ENCODE measurements around the gene ZNF528.

The ZNF528 gene

GRCh38 chr19:52366414-52366824 is 31.2 kb upstream of the ZNF528 start (continued):
- no peak for TF ChIP-seq SNAI2 (CRISPR knock-in tag; IDR thresholded peaks at IDR 0.05)
- TF ChIP-seq ZC3H10 (CRISPR knock-in tag; IDR thresholded peaks at IDR 0.05), result no peak
- TF ChIP-seq CSDC2 (CRISPR knock-in tag; IDR thresholded peaks at IDR 0.05), result no peak
- no peak for TF ChIP-seq ESRRG (CRISPR knock-in tag; IDR thresholded peaks at IDR 0.05)
- no peak for TF ChIP-seq POU6F1 (CRISPR knock-in tag; IDR thresholded peaks at IDR 0.05; ENCODE audit: borderline replicate concordance, low read depth)

DNA sequence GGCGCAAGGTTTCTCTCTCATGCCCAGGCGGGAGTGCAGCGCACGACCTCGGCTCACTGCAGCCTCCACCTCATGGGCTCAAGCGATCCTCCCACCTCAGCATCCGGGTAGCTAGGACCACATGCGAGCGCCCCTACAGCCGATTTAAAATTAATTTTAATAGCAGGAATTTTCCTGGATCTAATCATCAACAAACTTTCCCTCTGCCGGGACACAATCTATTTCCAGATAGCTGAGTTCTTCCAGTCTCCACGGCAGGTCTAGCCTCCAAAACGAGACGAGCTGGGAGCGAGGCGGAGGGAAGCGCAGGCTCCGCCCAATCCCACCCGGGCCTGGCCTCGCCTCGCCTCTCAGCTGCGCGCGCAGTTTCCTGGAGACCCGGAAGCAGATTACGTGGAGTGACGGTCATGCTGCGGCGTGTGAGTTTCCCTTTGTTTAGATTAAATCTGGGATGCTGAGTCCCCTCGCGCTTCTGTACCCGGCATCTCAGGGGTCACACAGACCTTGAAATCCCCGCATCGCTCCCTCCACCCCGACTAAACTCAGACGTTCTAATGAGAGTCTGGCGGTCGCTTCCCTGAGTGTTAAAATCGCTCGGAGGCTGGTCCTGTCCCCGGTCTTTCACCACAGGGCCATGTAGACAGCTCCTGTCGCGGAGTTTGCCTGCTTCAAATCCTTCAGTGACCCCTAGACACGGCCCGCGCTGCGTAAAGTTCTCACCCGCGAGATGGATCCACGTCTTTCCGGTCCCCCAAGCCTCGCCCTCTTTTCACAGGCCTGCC is 27.9 kb upstream of the ZNF528 start, which contains the start of gene ZNF880:
Gene ZNF880, plus strand, starts transcription at position 365 of the 782 bp plus-strand sequence. Its CDS starts 43 bp downstream, at position 408.
- ATAC-seq, result peak; percentile 99

GRCh38 chr19:52370341-52370710 is 27.3 kb upstream of the ZNF528 start:
- no peak for ATAC-seq
- TF ChIP-seq, protein P1, sequence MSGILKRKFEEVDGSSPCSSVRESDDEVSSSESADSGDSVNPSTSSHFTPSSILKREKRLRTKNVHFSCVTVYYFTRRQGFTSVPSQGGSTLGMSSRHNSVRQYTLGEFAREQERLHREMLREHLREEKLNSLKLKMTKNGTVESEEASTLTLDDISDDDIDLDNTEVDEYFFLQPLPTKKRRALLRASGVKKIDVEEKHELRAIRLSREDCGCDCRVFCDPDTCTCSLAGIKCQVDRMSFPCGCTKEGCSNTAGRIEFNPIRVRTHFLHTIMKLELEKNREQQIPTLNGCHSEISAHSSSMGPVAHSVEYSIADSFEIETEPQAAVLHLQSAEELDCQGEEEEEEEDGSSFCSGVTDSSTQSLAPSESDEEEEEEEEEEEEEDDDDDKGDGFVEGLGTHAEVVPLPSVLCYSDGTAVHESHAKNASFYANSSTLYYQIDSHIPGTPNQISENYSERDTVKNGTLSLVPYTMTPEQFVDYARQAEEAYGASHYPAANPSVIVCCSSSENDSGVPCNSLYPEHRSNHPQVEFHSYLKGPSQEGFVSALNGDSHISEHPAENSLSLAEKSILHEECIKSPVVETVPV (CRISPR knock-in tag; IDR thresholded peaks at IDR 0.05), result no peak
- TF ChIP-seq PATZ1 (CRISPR knock-in tag; IDR thresholded peaks at IDR 0.05; ENCODE audit: borderline replicate concordance) (no peak), CSDC2 (CRISPR knock-in tag; IDR thresholded peaks at IDR 0.05) (no peak), PPARA (CRISPR knock-in tag; IDR thresholded peaks at IDR 0.05; ENCODE audit: borderline replicate concordance) (no peak), ARNTL (CRISPR knock-in tag; IDR thresholded peaks at IDR 0.05; ENCODE audit: borderline replicate concordance, low read depth) (no peak)

More for the DNA sequence above, 27.9 kb upstream of the ZNF528 start, which contains the start of gene ZNF880:
- TF ChIP-seq ZC3H10 (CRISPR knock-in tag; IDR thresholded peaks at IDR 0.05), result no peak
- TF ChIP-seq PPARA (CRISPR knock-in tag; IDR thresholded peaks at IDR 0.05; ENCODE audit: borderline replicate concordance), result no peak
- TF ChIP-seq PATZ1 (CRISPR knock-in tag; IDR thresholded peaks at IDR 0.05; ENCODE audit: borderline replicate concordance), result no peak
- TF ChIP-seq ZFP30 (CRISPR knock-in tag; IDR thresholded peaks at IDR 0.05), result no peak
- TF ChIP-seq OSR1 (CRISPR knock-in tag; IDR thresholded peaks at IDR 0.05), result no peak
- TF ChIP-seq, protein P1 (CRISPR knock-in tag; IDR thresholded peaks at IDR 0.05), result peak; percentile 43; the same call in 1 of the 2 replicates
- no peak for TF ChIP-seq POU6F1 (CRISPR knock-in tag; IDR thresholded peaks at IDR 0.05; ENCODE audit: borderline replicate concordance, low read depth)
- no peak for TF ChIP-seq ARNTL (CRISPR knock-in tag; IDR thresholded peaks at IDR 0.05; ENCODE audit: borderline replicate concordance, low read depth)
- 0 out of 2 replicates have a peak, but pooled peaks have one; percentile 21 for TF ChIP-seq ESRRG (CRISPR knock-in tag; IDR thresholded peaks at IDR 0.05)

DNA sequence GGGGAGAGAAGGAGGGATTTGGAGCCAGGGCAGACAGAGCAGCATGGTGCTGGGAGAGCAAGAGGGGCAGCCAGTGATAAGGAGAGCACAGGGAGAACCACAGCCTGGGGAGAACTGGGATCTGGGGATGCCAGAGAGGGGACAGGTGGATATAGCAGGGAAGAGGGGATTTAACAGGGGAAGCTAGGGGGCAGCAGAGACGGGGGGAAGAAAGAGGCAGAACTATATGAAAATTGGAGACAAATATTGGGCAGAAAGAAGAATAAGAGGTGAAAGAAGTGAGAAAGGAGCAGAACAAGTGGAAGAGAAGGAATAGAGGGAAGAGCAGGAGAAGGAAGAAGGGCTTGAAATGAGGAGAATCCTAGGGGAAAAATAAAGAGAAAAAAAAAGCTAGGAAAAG is 6.5 kb upstream of the ZNF528 start:
- ATAC-seq, result no peak
- no peak for TF ChIP-seq ZFP30 (CRISPR knock-in tag; IDR thresholded peaks at IDR 0.05)
- no peak for TF ChIP-seq ARNTL (CRISPR knock-in tag; IDR thresholded peaks at IDR 0.05; ENCODE audit: borderline replicate concordance, low read depth)
- TF ChIP-seq SNAI2 (CRISPR knock-in tag; IDR thresholded peaks at IDR 0.05), result no peak
- no peak for TF ChIP-seq OSR1 (CRISPR knock-in tag; IDR thresholded peaks at IDR 0.05)
- TF ChIP-seq TSHZ2 (CRISPR knock-in tag; IDR thresholded peaks at IDR 0.05), result no peak
- TF ChIP-seq TCF4 (CRISPR knock-in tag; IDR thresholded peaks at IDR 0.05; ENCODE audit: borderline replicate concordance), result no peak
- no peak for TF ChIP-seq ZC3H10 (CRISPR knock-in tag; IDR thresholded peaks at IDR 0.05)
- TF ChIP-seq ZNF565 (CRISPR knock-in tag; conservative IDR thresholded peaks at IDR 0.05; ENCODE audit: low read depth), result no peak
- TF ChIP-seq ZNF8 (CRISPR knock-in tag; IDR thresholded peaks at IDR 0.05), result no peak
- TF ChIP-seq POU6F1 (CRISPR knock-in tag; IDR thresholded peaks at IDR 0.05; ENCODE audit: borderline replicate concordance, low read depth), result no peak
- TF ChIP-seq ISL1 (CRISPR knock-in tag; IDR thresholded peaks at IDR 0.05), result no peak

Data from SK-N-SH treated with all-trans-retinoic acid at 6 μM for 48 hours (cell line).